Measurements from ENCODE around the gene OR2A12.
"Not testable (repeated sequence)": the region's sequence is repeated elsewhere in the genome, so short reads cannot be mapped to it uniquely, and the experiment has no call there.

OR2A12 gene, protein sequence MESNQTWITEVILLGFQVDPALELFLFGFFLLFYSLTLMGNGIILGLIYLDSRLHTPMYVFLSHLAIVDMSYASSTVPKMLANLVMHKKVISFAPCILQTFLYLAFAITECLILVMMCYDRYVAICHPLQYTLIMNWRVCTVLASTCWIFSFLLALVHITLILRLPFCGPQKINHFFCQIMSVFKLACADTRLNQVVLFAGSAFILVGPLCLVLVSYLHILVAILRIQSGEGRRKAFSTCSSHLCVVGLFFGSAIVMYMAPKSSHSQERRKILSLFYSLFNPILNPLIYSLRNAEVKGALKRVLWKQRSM

DNA sequence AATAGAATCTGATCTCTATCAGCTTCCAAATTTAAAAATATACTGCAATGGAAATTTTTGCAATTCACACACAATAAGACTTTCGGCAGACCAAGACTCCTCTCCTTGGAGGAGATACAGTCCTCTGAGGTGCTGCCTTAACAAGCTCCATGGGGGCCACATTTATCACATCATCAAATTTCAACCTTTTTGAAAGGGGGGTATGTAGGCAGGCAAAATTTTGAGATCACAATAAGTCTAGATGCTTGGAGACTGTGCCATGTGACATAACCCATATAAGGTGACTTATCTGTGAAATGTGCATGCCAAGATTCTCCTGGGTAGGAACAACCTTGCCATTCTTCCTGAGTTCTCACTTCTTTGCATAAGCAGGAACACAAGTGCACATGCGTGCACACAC is at the start of gene OR2A12:
Gene OR2A12 (plus strand): TSS at position 301 of the 400 bp plus-strand sequence. CDS start 8,830 bp downstream, outside the sequence.
- no peak for DNase-seq

DNA sequence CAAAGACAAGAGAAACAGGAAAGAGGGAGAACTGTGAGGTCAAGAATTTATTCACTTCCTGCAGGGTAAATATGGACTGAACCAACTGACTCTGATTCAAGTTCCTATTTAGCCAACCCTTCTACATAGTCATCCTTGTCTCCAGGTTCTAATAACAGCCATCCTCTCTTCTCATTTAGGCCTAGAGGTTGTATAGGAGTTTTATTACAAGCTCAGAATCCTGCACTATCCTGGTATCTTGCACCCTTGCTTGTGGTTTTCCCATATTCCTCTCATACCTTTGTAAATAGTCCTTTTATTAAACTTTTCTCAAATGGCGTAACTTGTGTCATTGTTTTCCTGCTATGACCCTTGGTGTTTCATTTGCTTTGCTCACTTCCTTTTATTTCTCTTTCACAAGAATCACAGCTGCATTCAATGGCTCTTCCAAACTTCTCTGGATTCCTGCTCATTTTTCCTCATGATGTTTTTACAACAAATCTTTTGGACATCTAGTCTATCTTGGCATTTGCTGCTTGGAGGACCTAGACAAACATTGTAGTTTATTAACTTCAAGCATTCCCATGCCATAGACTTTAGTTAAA is 49.7 kb upstream of the OR2A12 start:
- DNase-seq = no peak

DNA sequence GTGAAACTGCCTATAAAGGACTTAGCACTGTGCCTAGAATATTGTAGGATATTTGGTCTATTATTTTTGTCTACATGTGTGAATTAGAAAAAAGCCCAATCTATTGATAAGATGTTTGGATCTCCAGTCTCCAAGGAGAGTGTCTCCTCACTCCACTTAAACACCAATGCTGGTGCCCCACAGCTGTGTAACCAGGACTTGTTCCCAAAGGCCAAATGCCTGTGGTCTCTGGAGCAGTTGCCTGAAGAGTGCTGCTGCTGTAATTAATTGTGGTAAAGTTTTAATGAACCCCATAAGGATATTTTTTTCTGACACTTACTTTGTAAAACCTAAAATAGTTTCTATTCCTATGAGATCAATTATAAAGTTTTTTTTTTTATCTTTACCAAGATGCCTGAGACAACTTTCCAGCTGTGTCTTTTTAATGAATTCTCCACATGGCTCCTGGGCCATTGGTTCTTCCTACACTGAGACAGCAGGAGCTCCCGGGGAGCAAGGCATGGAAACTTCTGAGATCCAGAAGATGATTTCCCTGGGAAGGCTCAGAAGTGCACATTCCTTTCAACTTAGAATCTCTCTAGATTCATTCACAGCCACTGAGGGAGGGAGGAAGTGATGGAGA is 48.6 kb upstream of the OR2A12 start:
- DNase-seq = no peak

DNA sequence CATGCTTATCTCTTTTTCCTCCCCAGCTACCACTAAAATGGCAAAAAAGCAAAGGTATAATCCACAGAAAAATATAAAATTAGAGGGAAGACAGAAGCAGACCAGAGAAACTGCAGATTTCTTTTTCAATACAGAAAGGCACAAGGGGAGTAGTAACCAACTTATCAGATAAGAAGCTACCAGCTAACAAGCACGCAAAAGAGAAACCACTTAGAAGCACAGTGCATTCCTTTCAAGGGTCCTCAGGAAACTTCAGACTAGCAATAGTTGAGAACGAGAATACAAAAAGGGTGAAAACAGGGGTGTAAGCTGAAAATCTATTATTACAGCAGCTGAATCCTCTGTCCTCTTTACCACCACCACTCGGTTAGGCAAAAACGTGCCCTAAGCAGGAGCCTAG is 47.2 kb upstream of the OR2A12 start:
- no peak for DNase-seq

DNA sequence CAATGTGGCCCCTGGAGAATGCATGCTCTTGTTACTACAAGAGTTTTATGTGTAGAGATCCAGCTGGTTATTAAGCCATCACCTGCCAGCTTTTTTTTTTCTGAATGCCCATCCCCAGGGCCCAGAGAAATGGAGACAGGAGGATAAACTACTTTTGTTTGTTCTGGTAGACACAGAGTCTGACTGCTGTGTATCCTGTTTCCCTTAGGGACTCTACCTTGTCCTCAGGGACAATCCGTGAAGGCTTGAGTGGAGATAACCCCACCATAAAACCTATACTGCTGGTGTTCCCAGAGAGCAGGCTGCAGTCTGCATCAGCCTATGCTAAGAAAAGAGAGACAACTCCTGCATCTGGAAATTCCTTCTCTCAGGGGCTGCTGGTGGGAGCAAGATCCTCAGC is 37.4 kb upstream of the OR2A12 start, which contains the start of gene OR2A5:
Gene OR2A5 (plus strand): TSS at position 301 of the 400 bp plus-strand sequence. CDS start 1,454 bp downstream, outside the sequence.
- no peak for DNase-seq

DNA sequence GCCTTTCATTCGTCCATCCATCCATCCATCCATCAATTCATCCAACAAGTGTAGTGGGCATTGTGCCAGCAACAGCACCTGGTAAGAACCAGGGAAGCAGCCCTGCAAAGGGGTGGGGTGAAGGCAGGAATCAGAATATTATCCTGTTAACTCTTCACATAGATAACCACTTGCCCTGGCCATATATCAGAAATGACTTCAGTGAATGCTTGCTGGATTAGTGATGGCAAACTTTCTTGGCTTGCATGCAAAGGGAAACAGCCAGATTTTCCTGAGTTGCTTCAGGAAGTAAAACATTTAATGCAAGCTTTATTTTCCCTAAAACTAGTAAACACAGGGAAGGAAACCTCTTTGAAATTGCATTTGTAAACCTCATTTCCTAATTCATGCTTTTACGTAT is 36.6 kb upstream of the OR2A12 start:
- no peak for DNase-seq

DNA sequence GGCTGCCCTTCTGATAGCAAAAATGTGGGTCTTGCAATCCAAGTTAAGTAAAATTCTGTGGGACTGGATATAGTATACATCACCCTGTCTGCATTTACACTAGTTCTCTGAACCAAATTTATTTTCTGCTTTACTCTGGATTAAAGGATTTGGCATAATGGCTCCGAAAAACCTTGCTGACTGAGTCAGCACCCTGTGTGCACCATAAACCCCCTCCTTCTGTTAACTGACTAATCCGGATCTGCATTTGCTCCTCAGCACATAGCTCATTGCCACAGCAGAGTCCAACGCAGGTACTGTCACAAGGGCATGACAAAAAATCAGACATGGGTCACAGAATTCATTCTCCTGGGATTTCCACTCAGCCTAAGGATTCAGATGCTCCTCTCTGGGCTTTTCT is 36.0 kb upstream of the OR2A12 start:
- DNase-seq = no peak

DNA sequence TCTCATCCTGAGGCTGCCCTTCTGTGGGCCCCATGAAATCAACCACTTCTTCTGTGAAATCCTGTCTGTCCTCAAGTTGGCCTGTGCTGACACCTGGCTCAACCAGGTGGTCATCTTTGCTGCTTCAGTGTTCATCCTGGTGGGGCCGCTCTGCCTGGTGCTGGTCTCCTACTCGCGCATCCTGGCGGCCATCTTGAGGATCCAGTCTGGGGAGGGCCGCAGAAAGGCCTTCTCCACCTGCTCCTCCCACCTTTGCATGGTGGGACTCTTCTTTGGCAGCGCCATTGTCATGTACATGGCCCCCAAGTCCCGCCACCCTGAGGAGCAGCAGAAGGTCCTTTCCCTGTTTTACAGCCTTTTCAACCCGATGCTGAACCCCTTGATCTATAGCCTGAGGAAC is 35.2 kb upstream of the OR2A12 start:
- not testable (repeated sequence) for DNase-seq

DNA sequence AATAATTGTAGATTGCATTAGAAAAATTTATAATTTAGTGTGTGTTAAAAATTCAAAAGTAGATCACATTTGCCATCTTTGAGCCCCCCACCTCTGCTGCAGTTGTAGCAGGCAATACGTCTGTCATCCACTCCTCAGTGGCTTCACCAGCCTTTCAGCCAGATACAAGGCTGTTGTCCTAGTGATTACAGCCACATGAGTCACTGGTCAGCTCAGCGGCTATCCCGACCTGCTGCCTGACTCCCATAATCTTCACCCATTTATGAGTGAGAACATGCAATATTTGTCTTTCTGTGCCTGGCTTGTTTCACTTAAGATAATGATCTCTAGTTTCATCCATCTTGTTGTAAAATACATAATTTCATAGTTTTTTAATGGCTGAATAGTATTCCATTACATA is 28.1 kb upstream of the OR2A12 start:
- DNase-seq = no peak

DNA sequence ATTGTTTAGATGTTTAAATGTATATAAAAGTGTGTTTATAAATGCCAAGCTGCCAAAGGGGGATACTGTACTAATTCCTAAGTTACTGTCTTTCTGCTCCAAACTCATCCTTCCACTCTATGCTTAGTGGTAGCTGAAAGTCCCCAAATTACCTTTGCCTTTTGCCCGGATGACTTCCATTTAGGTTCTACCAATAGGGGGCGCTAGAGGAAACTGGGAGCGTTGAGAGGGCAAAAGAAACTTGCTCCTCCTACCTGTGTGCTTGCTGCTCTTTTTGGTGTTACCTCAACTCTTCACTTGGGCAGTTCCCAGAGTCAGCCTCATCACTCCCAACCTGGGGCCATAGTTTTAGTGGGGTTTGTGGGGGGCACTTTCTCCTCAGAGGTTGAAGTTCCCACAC is 22.4 kb upstream of the OR2A12 start:
- DNase-seq = no peak

DNA sequence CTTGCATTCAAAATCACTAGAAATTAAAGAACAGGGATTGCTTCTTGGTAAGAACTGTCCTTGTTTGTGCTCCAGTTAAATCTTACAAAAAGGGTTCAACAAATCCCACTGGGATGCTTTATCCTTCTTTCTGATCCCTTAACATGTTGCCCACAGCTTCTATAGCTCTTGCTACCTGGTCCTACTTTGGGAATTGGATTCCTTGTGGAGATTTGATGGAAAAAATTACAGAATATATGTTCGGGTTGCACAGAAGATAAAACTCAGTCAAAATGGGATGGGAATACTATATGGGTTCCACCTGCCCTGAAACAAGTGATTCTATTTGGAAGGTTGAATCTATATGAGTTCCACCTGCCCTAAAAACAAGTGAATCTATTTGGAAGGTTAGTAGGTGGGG is 16.6 kb upstream of the OR2A12 start, which contains the start of gene OR2A25:
Gene OR2A25 (plus strand): TSS at position 301 of the 400 bp plus-strand sequence. CDS start 4,409 bp downstream, outside the sequence.
- no peak for DNase-seq

DNA sequence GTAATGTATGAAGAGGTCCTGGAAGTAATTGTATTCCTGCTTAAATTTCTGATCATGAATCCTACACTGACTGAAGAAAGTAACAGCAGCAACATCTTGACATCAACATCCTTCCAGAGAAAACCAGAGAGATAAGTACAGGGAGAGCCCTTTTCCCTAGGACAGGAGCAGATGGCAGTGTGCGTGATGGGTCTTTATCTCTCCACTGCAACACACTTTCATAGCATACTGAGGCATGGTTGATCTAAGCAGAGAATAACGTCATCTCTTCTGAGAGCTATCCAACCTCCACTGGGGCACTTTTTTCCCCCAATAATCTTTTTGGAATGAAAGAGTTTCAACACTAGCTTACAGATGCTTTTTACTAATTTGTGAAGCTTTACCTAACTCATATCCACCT is 16.1 kb upstream of the OR2A12 start:
- no peak for DNase-seq

DNA sequence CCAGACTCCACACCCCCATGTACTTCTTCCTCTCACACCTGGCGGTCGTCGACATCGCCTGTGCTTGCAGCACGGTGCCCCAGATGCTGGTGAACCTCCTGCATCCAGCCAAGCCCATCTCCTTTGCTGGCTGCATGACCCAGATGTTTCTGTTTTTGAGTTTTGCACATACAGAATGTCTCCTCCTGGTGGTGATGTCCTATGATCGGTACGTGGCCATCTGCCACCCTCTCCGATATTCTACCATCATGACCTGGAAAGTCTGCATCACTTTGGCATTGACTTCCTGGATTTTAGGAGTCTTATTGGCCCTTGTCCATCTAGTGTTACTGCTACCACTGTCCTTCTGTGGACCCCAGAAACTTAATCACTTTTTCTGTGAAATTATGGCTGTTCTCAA is 11.7 kb upstream of the OR2A12 start:
- no peak for DNase-seq

DNA sequence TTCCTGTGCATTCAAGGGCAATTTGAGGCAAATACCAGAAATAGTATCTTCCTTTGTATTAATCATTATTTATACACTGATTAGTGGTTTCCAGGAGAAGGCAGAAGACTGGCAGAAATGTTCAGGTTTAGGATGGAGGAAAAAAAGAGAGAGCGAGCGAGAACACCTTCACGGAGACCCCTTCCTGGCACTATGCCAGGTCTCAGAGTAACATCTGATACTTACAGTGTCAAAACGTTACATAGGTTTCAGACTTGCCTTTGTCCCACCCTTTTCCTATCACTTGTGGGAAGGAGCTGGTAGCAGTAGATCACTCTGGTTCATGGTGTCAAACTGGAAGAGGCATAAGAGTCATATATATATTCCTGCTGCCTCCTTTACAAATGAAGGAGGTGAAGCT is 652 bp downstream of the OR2A12 start:
- DNase-seq = no peak

DNA sequence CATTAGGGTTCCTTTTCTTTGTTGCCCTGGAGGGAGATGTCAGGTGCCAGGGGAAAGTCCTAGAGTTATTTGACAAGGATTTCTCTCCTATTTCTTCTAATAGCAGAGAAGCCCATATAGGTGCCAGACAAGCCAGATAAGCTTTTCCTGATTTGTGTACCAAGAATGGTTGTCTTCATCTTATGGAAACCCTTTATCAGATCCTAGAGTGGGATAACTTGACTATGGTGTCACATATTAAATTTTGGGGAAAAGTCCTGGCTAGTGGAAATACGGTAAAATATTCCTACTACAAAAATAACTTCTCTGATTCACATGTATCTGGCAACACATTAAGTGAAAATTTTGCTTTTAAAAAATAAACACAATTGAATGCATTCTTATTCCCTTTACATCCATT is 1.2 kb downstream of the OR2A12 start:
- no peak for DNase-seq

DNA sequence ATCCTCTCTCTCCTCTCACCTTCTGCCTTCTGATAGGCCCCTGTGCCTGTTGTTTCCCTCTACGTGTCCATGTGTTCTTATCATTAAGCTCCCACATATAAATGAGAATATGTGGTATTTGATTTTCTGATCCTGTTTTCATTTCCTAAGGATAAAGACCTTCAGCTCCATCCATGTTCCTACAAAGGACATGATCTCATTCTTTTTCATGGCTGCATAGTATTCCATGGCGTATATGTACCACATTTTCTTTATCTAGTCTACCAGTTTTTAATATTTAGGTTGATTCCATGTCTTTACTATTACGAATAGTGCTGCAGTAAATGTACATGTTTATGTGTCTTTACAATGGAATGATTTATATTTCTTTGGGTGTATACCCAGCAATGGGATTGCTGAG is 4.6 kb downstream of the OR2A12 start:
- DNase-seq = no peak

DNA sequence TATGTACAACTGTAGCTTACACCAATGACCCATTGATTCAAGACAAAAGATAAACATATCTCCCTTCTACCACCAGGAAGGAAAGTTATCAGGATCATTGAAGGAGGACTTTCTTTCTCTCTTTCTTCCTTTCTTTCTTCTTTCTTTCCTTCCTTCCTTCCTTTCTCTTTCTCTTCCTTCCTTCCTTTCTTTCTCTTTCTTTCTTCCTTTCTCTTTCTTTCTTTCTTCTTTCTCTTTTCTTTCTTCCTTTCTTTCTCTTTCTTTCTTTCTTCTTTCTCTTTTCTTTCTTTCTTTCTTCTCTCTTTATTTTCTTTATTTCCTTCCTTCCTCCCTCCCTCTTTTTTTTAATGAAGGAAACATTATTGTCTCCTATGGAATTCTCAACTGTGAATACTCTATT is 12.7 kb downstream of the OR2A12 start:
- DNase-seq = no peak

DNA sequence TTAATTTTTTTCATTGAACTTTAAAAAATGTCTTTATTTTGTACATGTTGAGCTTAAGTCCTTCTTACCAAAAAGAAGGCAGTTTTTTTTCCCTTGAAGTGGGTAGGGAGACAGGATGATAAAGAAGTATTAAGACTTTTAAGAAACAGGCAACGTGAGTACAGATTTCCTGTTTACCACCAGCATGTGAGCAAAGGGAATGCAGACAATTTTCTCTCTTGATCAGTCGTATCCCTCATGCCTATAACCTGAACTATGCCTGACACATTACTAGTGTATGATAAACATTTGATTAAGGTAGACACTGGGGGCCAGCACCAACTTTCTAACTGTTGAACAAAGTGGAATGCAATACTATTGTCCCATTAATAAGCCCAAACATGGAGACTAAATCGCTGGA is 14.5 kb downstream of the OR2A12 start:
- DNase-seq = no peak

DNA sequence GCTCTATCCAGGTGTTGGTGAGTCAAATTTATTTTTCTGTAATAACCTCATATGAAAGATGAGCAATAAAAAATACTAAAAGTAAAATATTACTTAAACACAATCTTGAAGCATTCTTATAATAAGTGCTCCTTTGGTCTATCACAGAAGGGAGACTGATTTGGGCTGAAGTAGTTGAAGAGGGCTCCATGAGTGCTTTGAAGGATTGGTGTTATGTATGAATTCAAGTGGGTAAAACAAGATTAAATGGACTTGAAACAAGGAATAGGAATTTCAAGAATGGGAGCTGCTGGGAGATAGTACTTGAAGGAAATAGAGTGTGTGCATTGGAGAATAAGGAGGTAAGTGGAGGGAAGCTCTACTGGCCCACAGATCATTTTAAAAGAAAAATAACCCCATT is 16.0 kb downstream of the OR2A12 start:
- no peak for DNase-seq

DNA sequence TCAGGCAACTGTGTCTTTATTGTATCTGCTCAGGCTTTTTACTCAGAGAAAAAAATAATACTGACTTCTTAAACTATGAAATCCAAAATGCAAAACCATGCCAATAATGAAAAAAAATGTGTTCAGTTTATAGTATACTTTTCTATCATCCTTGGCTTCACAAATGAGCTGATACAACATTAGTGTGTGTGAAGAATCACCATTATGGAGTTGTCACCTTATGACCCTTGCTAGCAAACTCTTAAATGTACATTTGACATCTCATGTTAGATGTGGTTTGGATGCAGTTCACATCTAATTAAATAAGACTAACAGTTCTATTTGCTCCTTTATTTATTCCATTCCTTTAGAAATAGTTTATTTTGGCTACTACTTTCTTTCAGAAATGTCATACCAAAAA is 19.1 kb downstream of the OR2A12 start:
- no peak for DNase-seq

DNA sequence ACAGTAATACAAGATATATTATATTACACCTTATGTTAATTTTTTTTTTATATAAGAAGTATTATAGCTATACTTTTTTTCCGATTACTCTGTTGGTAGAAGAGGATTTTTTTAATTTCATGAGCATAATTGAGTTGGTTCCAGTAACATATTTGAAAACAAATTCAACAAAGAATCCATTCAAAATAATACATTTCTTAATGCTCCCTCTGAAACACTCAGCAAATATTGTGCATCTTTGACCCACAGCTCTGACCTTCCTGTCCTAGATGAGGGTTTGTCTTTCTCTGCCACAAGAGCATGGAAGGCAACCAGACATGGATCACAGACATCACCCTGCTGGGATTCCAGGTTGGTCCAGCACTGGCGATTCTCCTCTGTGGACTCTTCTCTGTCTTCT is 23.2 kb downstream of the OR2A12 start, which contains the start of gene OR2A2:
Gene OR2A2 (plus strand): TSS at position 301 of the 400 bp plus-strand sequence. CDS start 0 bp downstream, at position 301.
- DNase-seq = no peak

DNA sequence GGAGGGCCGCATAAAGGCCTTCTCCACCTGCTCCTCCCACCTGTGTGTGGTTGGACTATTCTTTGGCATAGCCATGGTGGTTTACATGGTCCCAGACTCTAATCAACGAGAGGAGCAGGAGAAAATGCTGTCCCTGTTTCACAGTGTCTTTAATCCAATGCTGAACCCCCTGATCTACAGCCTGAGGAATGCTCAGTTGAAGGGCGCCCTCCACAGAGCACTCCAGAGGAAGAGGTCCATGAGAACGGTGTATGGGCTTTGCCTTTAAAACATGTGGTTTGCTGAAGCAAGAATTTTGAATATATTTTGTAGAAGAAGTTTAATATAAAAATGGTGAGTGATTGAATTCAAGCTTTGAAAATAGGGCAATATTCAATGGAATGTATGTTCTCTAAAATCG is 24.2 kb downstream of the OR2A12 start:
- DNase-seq = no peak

DNA sequence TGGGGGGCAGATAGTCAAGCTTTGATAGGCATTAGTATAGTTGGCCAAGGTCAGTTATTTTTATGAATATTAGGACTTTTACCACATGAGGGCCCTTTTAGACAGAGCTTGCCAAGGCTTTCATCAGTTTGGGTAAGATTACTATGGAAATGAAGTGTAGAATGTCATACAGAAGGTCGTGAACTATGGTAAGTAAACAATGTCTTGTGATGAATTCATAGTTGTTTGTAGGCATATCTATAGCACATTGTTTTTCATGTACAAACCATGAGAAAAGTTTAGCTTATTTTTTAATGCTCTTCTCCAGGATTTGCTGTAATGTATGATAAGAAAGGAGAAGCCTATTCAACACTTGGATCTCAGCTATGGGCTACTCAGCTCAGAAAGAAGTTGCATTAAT is 27.6 kb downstream of the OR2A12 start:
- DNase-seq = no peak

DNA sequence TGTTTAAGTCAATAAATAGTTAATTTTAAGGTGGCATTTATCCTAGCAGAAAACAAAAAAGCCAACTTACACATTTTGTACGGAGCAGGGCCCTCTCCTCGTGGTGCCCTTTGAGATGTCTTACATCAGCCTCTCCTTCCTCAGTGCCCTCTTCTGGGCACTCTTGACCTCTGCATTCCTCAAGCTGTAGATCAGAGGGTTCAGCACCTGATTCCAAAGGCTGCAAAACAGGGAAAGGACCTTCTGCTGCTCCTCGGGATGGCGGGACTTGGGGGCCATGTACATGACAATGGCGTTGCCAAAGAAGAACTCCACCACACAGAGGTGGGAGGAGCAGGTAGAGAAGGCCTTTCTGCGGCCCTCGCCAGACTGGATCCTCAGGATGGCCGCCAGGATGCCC is 32.3 kb downstream of the OR2A12 start:
- no peak for DNase-seq
